ENCODE data around the gene ZNF385C. TPM values are rescaled to one million over a fixed set of nuclear protein-coding genes. Genes with fewer than 3 reads are reported as not detected.

Gene ZNF385C
- total RNA-seq, 2 experiments from 2014 or later: 0.67 to 0.85 TPM

GRCh38 chr17:42131981-42132432, 33.7 kb upstream of the ZNF385C start:
- H3K4me1 ChIP-seq (ENCODE audit: insufficient read depth, low read length, poor library complexity, severe bottlenecking): peaks cover 65% of the 10 kb centered on the region
- peak overlapping the region; percentile 85 for H3K4me2 ChIP-seq (ENCODE audit: low read length)
- no peak for TF ChIP-seq EZH2phosphoT487 (IDR thresholded peaks at IDR 0.05; ENCODE audit: borderline replicate concordance, low read depth, low read length)
- no peak for TF ChIP-seq CTCF (conservative IDR thresholded peaks at IDR 0.05; ENCODE audit: low read length)

DNA sequence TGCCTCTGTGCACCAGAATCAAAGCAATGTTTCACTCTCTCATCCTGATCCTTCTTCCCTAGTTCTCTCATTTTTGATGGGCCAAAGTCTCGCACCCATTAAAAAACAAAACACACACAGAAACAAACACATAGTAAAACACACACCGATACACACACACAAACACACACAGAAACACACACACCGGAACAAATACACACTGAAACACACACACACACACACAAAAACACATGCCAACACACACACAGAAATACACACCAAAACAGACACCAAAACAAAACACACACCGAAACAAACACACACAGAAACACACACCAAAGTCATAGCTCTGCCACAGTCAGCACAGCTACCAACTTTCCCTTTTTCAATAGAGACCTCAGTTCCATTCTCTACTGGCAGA, 33.0 kb upstream of the ZNF385C start:
- no TSS peak for BruUV-seq (replicated peaks)

More at GRCh38 chr17:42131981-42132432, 33.7 kb upstream of the ZNF385C start:
- ChIA-PET POLR2A (interaction anchor here (1.0 to 1.7 kb wide), 3 partner anchors 11 to 22 kb away, joined by 4 to 8 read pairs (median 6); partner anchors contain the start of gene KAT2A), CTCF (ENCODE audit: unreplicated experiment) (interaction anchor here (2.3 kb wide), 1 partner anchor 12 kb away, joined by 12 read pairs; the partner anchor contains the start of gene KAT2A)
- intact Hi-C loops (cut with micrococcal nuclease; ENCODE audit: unreplicated experiment): loop anchor here (5.0 kb wide), 2 partner anchors 50 to 405 kb away; partner anchors contain the start of genes KCNH4 and NAGLU
- DNase-seq (ENCODE audit: low spot score): no peak
- H3K4me3 ChIP-seq (ENCODE audit: low read depth, low read length, poor library complexity, severe bottlenecking): peak overlapping the region; percentile 43
- H4K20me1 ChIP-seq (ENCODE audit: insufficient read depth, low read length): 0 out of 2 replicates have a peak, but pooled peaks cover 5% of the 10 kb centered on the region
- H3K36me3 ChIP-seq (ENCODE audit: insufficient read depth, low read length): peaks cover 71% of the 10 kb centered on the region
- peak overlapping the region; percentile 94 for H3K27ac ChIP-seq (ENCODE audit: low read depth, low read length, poor library complexity, severe bottlenecking)
- peaks cover 54% of the 10 kb centered on the region for H3K79me2 ChIP-seq (ENCODE audit: insufficient read depth, low read depth, low read length)
- no peak overlapping the region for H2AFZ ChIP-seq (ENCODE audit: low read length)
- no peaks in the 10 kb centered on the region for H3K9me2 ChIP-seq (ENCODE audit: insufficient read depth, low read length)
- no TSS peak for BruUV-seq (replicated peaks)
- H3K9me3 ChIP-seq (ENCODE audit: low read length): no peaks in the 10 kb centered on the region

More for the DNA sequence above, 33.0 kb upstream of the ZNF385C start:
- Histone ChIP-seq H3K36me3 (ENCODE audit: insufficient read depth, low read length) (peaks cover 69% of the 10 kb centered on the region), H3K4me2 (ENCODE audit: low read length) (peak overlapping the region; percentile 85), H2AFZ (ENCODE audit: low read length) (no peak overlapping the region), H3K79me2 (ENCODE audit: insufficient read depth, low read depth, low read length) (peaks cover 46% of the 10 kb centered on the region), H3K9me2 (ENCODE audit: insufficient read depth, low read length) (no peaks in the 10 kb centered on the region), H3K4me1 (ENCODE audit: insufficient read depth, low read length, poor library complexity, severe bottlenecking) (peaks cover 57% of the 10 kb centered on the region), H4K20me1 (ENCODE audit: insufficient read depth, low read length) (0 out of 2 replicates have a peak, but pooled peaks cover 5% of the 10 kb centered on the region), H3K9me3 (ENCODE audit: low read length) (no peaks in the 10 kb centered on the region), H3K4me3 (ENCODE audit: low read depth, low read length, poor library complexity, severe bottlenecking) (no peak overlapping the region), H3K27ac (ENCODE audit: low read depth, low read length, poor library complexity, severe bottlenecking) (peak overlapping the region; percentile 94)
- ChIA-PET CTCF (ENCODE audit: unreplicated experiment) (interaction anchor here (1.1 to 2.3 kb wide), 2 partner anchors 11 to 267 kb away, joined by 3 to 12 read pairs; partner anchors contain the start of gene KAT2A), POLR2A (no interaction called here)
- DNase-seq (ENCODE audit: low spot score): no peak
- TF ChIP-seq CTCF (conservative IDR thresholded peaks at IDR 0.05; ENCODE audit: low read length) (no peak), EZH2phosphoT487 (IDR thresholded peaks at IDR 0.05; ENCODE audit: borderline replicate concordance, low read depth, low read length) (no peak)
- intact Hi-C loops (cut with micrococcal nuclease; ENCODE audit: unreplicated experiment): loop anchor here (5.0 kb wide), 2 partner anchors 51 to 406 kb away; partner anchors contain the start of genes KCNH4 and NAGLU

All from OCI-LY7 (cell line).